HG02678 (cell line): Measurements from ENCODE around the gene ZBTB5.
"Not testable (repeated sequence)": the region's sequence is repeated elsewhere in the genome, so short reads cannot be mapped to it uniquely, and the experiment has no call there.

Source experiments
- ATAC-seq: cut with Tn5 transposase; IDR thresholded peaks from one replicate; pipeline ENCODE4 v1.9.1; 2021; ENCODE audit warnings: mild to moderate bottlenecking, moderate library complexity; ENCODE audit not compliant: unreplicated experiment

Gene ZBTB5

DNA sequence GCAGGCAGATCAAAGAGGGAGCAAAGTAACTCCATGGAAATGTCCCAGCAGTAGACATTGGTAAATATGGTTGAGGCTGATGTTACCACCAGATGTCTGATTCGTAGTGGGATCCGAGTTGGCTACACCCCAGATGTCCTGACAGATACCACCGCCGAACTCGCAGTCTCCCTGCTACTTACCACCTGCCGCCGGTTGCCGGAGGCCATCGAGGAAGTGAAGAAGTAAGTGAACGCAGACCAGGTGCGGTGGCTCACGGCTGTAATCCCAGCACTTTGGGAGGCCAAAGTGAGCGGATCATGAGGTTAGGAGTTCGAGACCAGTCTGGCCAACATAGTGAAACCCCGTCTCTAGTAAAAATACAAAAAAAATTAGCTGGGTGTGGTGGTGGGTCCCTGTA lies 38.8 kb downstream of the ZBTB5 start:
- not testable (repeated sequence) for ATAC-seq

DNA sequence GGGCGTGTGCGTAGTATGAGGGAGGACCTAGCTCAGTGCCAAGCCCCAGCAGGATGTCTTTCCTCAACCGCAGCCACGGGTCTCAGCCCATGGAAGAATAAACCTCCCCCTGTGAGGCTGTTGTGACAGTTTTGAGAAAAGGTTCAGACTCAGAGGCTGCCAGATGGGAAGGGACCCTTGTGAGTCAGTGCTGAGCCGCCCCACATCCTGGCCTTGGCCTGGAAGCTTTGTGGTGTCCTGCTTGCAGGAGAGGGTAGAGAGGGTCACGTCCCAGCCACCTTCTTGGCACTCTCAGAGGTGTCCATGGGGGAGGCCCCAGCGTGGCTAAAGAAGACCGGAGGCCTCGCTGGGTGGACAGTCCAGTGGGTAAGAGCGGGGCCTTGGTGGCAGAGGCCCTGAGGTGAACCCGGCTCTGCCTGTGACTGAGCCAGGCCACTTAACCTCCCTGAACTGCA lies 39.9 kb downstream of the ZBTB5 start:
- no peak for ATAC-seq

DNA sequence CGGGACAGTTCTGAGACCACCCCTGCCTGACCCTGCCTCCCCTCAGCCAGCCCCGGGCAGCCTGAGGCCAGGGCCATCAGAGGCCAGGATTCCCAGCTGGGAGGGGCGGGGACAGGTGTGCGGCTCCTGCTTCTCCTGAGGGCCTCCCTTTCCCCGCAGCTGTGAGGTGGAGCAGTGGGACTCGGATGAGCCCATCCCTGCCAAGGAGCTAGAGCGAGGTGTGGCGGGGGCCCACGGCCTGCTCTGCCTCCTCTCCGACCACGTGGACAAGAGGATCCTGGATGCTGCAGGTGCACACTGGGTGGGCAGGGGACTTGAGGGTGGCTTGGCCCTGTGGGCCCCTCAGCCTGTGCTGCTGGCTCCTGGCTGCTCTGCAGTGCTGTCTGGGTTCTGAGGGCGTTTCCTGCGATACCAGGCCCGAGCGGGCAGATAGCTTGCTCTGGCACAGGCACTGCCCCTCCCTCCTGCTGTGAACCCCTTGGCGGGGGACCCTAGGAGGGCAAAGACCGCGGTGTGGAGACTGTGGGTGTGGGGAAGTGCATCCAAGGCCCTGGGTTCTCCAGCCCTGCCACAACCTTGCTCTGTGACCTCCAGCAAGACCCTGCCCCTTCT lies 40.5 kb downstream of the ZBTB5 start:
- no peak for ATAC-seq

DNA sequence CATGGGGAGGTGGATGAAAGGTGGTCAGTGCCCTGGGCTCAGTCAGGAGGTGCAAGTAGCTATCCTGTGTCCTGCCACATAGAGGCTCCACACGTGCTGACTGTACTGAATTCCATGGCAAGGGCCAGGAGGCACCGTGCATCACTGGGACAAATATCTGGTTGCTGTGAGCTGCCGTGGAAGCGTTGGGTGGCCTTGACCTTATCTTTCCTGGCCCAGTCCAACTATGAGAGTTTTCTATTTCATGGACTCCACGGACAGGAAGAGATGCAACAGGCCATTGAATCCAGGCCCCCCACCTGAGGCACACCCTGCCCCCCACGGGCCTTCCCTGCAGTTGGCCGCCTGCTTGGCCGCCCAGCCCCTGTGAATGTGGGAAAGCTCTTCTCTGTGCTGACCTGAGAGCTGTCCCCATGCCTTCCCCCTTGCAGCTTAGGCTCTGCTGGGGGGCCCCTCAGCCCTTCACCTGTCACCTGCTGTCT lies 41.0 kb downstream of the ZBTB5 start:
- ATAC-seq = no peak

DNA sequence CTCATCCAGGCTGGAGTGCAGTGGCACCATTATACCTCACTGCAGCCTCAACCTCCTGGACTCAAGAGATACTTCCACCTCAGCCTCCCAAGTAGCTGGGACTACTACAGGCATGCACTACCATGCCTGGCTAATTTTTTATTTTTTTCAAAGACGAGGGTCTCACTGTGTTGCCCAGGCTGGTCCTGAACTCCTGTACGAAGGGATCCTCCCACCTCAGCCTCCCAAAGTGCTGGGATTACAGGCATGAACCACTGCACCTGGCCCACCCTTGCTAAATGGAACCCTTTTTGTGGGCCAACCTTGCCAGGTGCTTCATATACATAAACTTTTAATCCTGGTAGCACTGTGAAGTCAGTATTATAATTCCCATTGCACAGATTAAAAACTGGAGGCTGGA lies 41.7 kb downstream of the ZBTB5 start:
- no peak for ATAC-seq

GRCh38 chr9:37422289-37423104 lies 42.8 kb downstream of the ZBTB5 start, which contains the start of gene GRHPR:
Gene GRHPR (plus strand): TSS chr9:37422696. CDS start chr9:37422751, 55 bp downstream.
- ATAC-seq = peak; percentile 92

DNA sequence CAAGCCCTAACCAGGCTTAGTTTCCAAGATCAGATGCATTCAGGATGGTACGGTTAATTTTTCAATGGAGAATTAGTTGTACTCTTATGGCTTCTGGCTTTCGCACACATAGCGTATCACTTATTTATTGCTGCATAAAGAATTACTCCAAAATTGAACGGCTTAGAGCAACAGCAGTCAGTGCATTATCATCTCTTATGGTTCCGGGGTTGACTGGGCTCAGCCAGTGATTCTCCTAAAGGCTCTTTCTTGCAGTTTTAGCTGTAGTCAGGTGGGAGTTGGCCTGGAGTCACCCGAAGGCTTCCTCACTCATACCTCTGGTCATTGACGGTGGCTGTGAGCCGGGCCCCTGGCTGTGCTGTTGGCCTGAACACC lies 43.3 kb downstream of the ZBTB5 start:
- no peak for ATAC-seq

- no peak for ATAC-seq
These were observed 44.7 kb downstream of the ZBTB5 start for GRCh38 chr9:37420271-37421215.

- ATAC-seq = no peak
These were observed 46.0 kb downstream of the ZBTB5 start for GRCh38 chr9:37419204-37419603.

GRCh38 chr9:37417857-37418618 lies 47.2 kb downstream of the ZBTB5 start:
- ATAC-seq = no peak

- ATAC-seq = no peak
These were observed 47.9 kb downstream of the ZBTB5 start for GRCh38 chr9:37417252-37417803.

DNA sequence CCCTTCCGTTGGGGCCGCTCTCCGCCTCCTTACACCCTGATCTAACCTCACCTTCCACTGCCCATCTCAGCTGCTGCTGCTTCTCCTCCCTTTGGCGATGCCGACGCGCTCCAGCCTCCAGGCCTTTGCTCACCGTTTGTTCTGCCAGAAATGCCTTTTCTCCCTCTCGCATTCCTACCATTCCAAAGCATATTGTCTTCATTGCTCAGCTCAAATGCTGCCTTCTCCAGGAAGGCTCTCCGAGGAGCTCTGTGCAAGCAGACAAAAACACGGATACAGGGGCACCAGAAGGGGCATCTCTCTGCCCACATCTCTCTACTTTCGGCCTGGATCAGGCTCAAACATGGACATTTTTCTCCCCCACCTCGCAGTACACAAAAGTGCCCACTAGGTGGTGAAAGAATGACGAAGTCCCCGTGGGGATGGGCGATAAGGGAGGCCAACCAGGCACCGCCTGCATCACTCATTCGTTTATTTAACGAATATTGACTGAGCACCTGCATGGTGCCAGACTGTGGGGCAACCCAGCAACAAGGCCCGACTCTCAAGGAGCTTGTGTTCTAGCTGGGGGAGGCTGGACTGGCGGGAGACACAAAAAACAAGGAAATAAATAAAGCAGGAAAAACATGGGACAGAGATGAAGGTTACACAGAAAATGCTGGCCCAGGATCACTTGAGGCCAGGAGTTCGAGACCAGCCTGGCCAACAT lies 50.1 kb downstream of the ZBTB5 start:
- ATAC-seq = no peak

GRCh38 chr9:37414503-37414943 lies 50.7 kb downstream of the ZBTB5 start:
- no peak for ATAC-seq

GRCh38 chr9:37413311-37413710 lies 51.9 kb downstream of the ZBTB5 start:
- ATAC-seq = no peak

DNA sequence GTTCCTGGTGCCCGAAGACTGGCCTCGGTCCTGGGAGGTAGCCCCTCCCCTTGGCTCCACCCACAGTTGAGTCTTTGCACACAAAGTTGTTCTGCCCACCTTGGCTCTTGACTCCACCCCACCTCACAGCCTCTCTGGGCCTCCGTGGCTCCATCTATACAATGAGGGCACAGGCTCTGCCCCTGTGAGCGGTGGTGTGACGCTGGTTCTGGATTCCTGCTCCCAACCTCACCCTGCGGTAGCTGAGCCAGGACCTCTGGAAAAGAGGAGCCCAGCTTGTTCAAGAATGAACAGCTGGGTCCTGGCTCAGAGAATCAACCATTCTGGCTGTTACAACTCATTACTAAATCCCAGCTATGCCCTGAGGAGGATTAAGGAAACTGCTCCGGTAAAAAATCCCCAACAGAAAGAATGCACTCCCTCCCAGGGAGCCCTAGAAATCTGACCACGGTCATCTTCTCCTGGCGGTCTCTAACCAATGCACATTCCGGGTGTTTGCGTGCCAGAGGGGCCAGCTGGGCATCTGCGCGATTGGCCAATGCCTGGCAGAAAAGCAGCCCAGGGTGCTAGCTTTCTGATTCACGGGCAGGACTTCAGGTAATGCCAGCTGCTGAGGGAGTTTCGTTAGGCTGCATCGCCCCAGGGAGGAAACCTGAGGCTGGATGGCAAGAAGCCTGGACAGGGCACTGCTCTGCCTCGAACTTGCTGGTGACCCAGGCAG lies 52.7 kb downstream of the ZBTB5 start:
- ATAC-seq = no peak

- no peak for ATAC-seq
These were observed 54.1 kb downstream of the ZBTB5 start for GRCh38 chr9:37410969-37411785.

GRCh38 chr9:37410354-37410861 lies 54.8 kb downstream of the ZBTB5 start:
- no peak for ATAC-seq
